Measurements from ENCODE around the gene ARMH1.

DNA sequence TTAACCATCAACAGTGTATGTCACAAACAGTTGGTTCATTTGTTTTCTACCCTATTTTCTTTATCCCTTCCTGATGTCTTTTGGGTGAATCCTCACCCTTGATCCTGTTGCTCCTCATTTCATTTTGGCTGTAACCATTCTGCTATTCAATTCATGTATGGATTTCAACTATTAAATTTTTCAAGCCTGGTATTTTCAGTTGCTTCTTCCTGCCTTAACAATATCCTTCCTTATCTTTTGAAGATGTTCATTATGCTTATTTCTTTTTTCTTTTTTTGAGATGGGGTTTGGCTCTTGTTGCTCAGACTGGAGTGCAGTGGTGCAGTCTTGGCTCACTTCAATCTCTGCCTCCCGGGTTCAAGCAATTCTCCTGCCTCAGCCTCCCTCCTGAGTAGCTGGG is 59.3 kb downstream of the ARMH1 start:
- TF ChIP-seq EZH2 (IDR thresholded peaks at IDR 0.05; ENCODE audit: insufficient read depth, poor library complexity, severe bottlenecking): no peak
- no peak for TF ChIP-seq EZH2phosphoT487 (IDR thresholded peaks at IDR 0.05; ENCODE audit: insufficient read depth, low read depth)
